HG03342 (cell line): ENCODE results near the gene WWP2.
"Not testable (repeated sequence)": the region's sequence is repeated elsewhere in the genome, so short reads cannot be mapped to it uniquely, and the experiment has no call there.

Experiments used
- ATAC-seq: cut with Tn5 transposase; IDR thresholded peaks from one replicate; pipeline ENCODE4 v1.9.1; 2021; ENCODE audit warnings: mild to moderate bottlenecking, moderate library complexity; ENCODE audit not compliant: unreplicated experiment

Gene WWP2

GRCh38 chr16:69972935-69973334 is 210.8 kb downstream of the WWP2 start:
- not testable (repeated sequence) for ATAC-seq

- ATAC-seq = not testable (repeated sequence)
Observed at GRCh38 chr16:69985196-69985595, 223.1 kb downstream of the WWP2 start.
